GM21447 (cell line): Measurements from ENCODE around the gene PKP2.
A peak's percentile ranks its signal among the peaks of the same experiment; 100 is the strongest.

Experiments used
- ATAC-seq: cut with Tn5 transposase; IDR thresholded peaks from one replicate; pipeline ENCODE4 v1.9.1; 2021; ENCODE audit not compliant: unreplicated experiment

The PKP2 gene

DNA sequence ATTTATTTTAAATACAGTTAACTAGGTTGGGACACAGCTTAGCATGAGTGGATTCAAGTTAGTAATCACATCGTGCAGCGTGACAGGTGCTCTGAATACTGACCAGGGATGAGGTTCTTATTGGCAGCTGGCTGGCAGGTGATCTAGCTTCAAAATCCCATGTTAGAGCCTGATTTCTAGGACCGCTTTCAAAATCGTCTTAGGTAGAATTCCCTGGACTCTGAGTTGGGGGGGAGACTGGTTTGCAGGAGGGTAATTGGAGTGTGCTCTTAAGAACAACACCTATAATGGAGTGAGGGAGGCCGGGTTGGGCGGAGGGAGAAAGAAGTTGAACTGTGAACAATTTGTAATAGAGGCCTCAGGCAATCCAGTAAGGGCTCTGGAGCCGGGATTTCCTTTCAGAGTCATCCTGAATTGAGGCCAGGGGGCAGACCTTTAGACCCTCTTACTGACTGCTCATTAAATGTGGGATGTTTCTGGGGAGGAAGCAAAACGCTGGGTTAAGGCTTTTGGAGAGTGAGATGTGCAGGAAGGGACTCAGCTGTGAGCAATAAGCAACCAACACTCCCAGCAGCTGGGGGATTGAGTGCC is 140.0 kb downstream of the PKP2 start:
- no peak for ATAC-seq

DNA sequence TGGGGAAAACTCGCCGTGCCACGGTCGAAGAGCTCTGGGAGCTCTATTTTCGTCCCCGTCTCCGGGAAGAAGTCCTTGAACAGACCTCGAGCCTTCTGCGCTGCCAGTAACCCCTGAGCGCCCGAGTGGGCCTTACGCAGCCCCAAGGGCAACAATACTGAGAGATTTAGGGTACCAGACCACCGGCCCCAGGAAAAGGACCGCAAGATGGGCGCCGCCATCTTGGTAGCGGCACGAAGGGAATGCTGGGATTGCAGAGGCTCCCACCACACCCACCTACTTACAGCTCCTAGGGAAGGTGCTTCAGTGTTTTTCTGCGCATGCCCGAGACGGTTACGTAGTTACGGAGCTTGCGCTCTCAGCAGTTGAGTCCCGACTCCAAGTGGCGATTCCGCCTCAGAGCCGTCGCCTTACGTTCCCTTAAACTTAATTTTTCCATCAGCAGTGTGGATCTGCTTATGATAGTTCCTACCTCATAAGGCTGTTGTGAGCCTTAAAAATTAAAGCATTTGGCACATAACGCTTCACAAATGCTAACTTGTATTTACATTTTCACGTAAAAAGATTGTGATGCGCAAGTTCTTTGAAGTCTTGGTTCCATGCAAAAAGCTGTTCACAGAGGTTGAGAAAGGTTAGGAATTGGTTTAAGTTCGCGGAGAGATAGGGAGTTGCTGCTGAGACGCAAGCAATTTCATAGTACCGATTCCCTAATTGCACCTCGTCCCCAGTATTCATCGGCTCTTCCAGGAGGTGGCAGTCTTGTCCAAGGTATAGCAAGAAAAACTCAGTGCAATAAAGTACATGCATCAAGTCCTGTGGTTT is 140.7 kb downstream of the PKP2 start, which contains the start of gene YARS2:
TSS of gene YARS2 (minus strand) at position 244 of the 822 bp plus-strand sequence. CDS start at position 221, 23 bp downstream.
- peak; percentile 93 for ATAC-seq

DNA sequence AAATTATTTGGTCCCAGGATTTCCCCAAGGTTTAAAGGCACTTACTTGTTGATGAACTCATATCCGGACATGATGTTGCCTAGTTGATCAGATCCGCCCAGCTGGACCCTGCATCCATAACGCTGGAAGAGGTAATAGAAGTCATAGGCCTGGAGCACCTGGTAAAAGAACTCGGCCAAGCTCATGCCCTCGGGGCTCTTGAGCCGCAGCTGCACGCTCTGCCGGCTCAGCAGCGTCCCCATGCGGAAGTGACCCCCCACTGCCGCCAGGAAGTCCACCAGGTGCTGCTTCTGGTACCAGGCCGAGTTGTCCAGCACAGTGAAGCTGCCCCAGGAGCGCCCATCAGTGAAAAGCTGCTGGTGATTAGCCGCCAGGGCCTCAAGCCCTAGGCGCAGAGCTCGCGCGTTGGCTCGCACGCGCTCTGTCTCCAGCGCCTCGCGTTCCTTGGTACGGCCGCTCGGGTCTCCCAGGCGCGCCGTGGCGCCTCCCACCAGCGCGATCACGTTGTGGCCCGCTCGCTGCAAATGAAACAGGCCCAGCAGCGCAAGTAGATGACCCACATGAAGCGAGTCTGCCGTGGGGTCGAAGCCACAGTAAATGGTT is 141.4 kb downstream of the PKP2 start:
- ATAC-seq: peak; percentile 73

DNA sequence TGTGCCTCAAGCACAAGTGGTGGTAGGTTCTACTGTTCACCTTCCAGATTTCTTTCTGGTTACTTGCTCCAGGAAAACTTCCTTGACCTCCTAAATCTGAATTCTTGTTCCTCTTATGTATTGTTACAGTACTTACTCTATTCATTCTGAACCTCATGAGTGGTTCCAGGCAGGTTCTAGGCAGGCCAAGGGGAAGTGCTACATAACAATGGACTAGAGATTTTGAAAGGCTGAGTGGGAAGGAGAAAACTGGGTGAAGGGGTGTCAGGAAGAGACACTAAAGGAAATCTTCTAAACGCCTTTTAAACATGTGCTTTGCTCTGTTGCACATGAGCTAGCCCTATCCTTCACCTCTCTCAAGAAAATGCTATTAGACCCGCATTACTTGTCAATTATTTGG is 142.5 kb downstream of the PKP2 start:
- ATAC-seq: no peak

DNA sequence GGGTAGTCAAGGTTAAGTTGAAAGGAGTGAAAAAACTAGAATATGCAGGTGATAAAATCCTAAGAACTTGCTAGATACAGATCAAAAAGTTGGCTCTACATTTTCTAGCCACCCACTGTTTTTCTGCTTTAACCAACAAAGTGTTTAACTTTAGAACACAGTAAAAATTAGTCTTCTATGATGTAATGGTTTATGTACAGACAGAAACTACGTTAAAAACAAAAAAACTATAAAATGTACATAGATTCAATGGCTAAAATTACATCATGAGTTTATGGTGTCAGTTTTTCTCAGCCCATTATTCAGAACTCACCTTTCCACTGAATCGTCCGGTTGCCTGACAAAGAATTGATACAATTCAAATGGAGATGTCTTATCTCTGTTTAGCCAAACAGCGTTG is 143.0 kb downstream of the PKP2 start:
- ATAC-seq: no peak

DNA sequence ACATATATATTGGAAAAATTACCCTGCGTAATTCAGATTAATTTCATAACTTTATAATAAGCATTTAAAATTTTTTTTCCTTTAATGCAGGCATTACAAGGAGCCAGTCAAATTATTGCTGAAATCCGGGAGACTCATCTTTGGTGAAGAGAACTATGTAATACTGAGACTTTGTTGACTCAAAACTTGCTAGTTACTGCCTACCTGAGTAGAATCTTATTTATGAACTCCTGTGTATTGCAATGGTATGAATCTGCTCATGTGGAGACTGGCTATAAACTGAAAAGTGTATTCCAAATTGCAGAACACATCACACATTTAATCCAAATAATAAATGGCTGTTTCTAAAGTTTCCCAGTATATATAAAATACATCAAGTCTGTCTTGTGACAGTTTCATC is 153.3 kb downstream of the PKP2 start:
- ATAC-seq: no peak

DNA sequence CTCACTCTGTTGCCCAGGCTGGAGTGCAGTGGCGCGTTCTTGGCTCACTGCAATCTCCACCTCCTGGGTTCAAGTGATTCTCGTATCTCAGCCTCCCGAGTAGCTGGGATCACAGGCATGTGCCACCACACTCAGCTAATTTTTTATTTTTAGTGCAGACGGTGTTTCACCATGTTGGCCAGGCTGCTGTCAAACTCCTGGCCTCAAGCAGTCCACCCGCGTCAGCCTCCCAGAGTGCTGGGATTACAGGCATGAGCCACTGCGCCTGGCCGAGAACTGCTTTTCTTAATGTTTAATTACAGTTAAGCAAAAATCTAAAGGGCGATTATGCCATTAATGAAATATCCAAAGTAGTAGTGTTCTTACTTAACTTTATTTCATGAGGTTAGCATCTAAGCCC is 154.4 kb downstream of the PKP2 start:
- no peak for ATAC-seq
